NCI-H69 (cell line): Measurements from ENCODE around the gene AIFM3.

Source experiments
- DNase-seq: peaks from one replicate; lab custom pipeline; 2025; lab: John Stamatoyannopoulos, UW

AIFM3 gene

DNA sequence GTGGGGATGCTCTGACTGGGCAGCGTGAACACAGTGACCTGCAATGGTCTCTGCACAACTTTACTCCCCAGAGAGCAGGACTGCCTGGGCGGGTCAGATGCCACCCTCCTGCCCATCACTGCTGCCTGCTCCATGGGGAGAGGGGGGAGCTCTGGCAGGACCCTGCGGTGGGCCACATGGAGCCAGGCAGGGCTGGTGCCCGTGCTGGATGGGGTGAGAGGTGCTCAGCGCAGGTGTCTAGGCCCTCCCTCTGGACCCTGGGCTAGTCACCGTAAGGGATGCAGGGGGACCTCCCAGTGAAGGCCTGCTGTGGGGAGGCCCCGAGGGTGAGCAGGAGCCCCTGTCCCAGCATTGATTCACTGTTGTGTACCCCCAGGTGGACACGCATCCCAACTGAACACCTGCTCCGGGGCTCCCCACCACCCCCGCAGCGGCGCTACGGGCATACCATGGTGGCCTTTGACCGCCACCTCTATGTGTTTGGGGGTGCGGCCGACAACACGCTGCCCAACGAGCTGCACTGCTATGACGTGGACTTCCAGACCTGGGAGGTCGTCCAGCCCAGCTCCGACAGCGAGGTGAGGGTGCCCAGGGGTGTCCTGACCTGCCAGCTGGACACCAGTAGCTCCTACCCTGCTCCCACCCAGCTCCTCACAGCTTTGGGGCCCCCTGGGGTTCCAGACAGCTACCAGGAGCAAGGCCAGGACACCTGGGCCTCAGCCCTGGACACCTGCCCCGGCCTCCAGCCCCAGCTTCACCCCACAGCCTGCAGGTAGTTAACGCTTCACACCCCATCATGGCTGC lies 24.4 kb downstream of the AIFM3 start:
- DNase-seq, result no peak

DNA sequence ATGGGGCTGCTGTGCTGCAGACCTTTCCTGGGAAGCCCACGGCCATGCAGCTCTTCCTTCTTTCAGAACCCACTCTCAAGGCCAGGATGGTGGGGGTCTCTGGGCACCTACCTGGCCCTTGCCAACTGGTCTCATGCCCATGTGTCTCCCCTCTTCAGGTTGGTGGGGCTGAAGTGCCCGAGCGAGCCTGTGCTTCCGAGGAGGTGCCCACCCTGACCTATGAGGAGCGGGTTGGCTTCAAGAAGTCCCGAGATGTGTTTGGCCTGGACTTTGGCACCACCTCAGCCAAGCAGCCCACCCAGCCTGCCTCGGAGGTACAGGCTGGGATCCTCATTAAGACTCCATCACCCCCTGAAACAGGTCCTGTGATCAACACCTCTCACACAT lies 25.0 kb downstream of the AIFM3 start:
- DNase-seq, result no peak

DNA sequence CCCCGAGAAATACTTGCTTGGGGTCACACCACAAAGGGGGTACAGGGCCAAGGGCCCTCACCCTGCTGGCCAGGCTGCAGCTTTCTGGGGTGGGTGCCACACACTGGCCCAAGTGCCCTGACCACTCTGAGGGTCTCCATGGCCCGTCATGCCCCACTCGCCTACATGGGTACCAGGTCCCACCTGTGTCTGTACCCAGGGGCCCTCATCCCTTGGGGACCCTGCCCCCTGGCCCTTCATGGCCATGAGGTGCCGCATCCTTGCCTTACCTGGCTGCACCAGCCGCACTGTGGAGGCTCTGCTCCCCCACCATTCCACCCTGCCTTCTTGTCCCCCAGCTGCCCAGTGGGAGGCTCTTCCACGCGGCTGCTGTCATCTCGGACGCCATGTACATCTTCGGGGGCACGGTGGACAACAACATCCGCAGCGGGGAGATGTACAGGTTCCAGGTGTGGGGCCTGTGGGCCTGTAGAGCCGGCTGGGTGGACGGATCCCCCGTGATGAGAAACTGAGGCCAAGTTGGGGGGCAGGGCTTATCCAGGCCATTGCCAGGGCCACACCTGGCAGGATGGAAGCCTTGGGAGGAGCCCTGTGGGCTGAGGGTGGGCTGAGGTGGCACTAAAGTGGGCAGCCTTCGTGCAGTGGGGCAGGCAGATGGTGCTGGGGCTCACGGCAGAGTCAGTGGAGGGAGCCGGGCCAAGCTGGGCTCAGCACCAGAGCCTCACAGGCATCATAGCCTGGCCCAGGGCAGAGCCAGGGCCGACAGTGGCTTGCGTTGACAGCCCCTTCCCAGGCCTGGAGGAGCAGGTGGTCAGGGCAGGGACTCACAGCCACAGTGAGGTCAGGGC lies 25.6 kb downstream of the AIFM3 start:
- no peak for DNase-seq

- DNase-seq, result no peak
Measured at GRCh38 chr22:20993304-20994127, 26.5 kb downstream of the AIFM3 start.

DNA sequence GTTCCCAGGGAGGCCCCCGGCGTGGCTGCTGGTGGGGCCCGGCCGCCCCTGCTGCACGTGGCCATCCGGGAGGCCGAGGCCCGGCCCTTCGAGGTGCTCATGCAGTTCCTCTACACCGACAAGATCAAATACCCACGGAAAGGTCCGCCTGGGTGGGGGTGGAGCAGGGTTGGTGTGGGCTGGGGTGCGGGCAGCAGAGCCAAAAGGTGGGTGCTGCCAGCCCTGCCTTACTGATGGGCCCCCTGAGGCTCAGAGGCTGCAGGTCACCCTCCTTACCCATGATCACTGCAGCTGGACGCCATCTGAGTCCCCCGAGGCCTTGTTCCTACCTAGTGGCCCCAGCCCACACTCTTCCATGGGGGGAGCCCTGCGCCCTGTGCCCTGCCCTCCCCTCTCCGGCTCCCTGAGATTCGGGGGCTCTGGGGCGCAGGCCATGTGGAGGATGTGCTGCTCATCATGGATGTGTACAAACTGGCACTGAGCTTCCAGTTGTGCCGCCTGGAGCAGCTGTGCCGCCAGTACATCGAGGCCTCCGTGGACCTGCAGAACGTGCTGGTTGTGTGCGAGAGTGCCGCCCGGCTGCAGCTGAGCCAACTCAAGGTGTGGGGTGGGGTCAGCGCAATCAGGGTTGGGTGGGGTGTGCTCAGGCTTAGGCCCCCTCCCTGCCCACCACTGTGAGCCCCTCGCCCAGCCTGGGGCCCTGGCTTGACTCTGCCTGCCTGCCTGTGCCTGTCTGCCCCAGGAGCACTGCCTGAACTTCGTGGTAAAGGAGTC lies 27.3 kb downstream of the AIFM3 start:
- no peak for DNase-seq

DNA sequence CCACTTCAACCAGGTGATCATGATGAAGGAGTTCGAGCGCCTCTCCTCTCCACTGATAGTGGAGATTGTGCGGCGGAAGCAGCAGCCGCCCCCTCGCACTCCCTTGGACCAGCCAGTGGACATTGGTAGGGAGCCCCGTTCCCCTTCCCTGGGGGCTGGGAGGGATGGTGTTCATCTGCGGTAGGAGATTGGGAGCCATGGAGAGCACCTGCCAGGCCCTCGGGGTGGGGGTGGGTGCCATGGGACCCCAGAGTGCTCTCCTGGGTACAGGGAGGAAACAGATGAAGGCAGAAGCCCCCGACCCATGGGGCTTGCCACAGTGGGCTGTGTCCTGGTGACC lies 27.8 kb downstream of the AIFM3 start:
- no peak for DNase-seq

DNA sequence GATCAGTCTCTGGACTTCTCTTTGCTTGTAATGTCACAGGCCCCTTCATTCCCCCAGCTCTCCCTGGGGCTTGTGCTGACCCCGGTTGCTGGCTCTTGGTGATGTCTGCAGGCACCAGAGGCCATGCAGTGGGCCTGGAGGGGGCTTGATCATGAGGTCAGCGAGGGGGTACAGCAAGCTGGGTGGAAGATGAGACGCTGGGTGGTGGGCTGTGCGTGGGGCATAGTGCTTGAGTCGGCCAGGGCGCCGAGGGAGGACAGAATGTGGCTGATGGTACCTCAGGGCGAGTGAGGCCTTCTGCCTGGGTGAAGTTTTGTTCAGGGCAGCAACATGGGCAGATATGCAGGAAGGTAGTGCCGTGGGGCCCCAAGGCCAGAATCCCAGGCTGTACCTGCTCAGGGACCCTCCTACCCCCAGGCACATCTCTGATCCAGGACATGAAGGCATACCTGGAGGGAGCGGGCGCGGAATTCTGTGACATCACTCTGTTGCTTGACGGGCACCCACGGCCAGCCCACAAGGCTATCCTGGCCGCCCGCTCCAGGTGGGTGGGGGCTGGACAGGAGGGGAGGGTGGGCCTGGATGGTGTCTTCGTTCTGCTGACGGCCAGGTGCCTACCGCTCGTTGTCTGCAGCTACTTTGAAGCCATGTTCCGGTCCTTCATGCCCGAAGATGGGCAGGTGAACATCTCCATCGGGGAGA lies 28.4 kb downstream of the AIFM3 start:
- no peak for DNase-seq

DNA sequence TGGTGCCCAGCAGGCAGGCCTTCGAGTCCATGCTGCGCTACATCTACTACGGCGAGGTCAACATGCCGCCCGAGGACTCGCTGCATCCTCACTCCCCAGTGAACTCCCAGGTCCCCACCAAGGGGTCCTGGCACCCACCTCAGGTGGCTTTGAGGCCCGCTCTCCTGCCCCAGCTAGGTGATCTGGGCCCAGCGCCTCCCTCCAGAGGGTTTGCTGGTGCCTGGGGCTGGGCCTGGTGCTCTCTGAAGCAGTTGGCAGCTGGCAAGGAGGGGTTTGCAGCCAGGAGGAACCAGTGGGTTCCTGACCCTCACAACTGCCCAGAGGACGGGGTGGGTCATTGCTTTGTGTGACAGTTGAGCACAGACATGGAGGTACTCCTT lies 29.0 kb downstream of the AIFM3 start:
- DNase-seq, result no peak

DNA sequence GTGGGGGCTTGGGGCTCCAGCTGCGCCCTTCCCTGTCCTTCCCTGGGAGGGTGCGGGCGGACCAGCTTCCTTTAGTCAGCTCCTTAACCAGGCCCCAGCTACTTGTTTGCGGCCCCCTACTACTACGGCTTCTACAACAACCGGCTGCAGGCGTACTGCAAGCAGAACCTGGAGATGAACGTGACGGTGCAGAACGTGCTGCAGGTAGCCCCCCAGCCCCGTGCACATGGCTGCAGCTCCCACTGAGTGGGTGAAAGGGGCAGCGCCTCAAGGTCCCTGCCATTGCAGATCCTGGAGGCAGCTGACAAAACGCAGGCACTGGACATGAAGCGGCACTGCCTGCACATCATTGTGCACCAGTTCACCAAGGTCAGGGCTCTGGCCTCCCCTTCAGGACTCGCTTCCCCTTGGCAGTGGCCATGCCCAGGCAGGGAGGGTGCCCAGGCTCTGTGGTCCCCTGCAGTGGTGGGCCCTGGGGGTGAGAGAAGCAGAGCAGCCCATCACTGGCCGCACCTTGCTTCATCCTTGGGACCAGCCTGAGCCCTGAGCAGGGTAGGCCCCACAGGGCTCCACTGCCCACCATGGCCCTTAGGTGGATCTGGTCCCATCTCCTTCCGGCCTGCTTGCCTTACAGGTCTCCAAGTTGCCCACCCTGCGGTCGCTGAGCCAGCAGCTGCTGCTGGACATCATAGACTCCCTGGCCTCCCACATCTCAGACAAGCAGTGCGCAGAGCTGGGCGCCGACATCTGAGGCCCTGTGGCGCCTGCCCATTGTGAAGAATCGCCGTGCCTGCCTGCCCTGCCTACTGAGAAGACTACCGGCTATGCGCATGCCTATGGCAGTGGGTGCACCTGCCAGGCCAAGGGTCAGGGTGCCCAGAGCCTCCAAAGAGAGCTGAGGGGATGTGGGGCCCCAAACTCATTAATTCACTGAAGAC lies 29.8 kb downstream of the AIFM3 start:
- no peak for DNase-seq

GRCh38 chr22:20997536-20998257 lies 30.6 kb downstream of the AIFM3 start:
- DNase-seq, result no peak

GRCh38 chr22:20998411-20999336 lies 31.6 kb downstream of the AIFM3 start:
- DNase-seq, result peak; percentile 4

- DNase-seq, result no peak
Measured at GRCh38 chr22:20999350-21000206, 32.5 kb downstream of the AIFM3 start.

DNA sequence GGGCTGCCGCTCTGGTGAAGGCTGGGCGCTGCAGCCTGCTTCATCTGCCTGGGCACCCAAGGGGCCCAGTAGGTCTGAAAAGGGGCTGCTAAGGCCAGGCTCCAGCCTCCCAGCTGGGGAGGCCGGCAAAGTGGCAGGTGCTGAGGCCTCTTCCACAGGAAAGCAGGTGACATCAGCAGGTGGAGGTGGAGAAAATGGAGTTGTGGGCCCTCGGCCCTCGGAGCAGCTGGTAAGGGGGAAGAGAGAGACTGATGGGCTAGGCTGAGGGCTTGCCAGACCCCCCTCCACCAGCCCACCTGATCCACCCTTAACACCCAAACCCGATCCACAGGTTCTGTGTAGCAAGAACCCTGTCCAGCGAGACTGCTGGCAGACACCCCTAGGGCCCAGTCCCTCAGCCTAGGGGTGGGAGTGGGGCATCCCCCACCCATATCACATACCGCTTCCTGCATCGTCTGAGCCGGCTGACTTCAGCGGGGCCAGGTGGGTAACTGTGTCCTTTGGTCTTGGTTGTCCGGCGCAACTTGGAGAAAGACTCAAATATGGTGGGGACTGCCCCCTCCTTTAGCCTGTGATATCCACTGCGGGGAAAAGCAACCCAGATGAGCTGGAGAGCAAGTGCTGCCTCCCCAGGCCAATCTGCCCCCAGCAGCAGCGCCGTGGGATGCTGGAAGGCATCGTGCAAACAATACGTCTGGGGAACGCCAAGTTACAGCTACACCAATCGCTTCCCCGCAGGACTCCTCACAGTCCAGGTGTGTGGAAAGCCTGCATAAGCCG lies 33.3 kb downstream of the AIFM3 start:
- DNase-seq, result peak; percentile 33

GRCh38 chr22:21000987-21001600 lies 34.0 kb downstream of the AIFM3 start:
- DNase-seq, result no peak

GRCh38 chr22:21001601-21002325 lies 34.7 kb downstream of the AIFM3 start, which contains the start of gene THAP7:
Gene THAP7, minus strand, starts transcription at chr22:21002118. Its CDS starts 207 bp downstream, at chr22:21001911.
- DNase-seq, result peak; percentile 95
